GM12892 (cell line): ENCODE measurements around the gene TTC39B.

ENCODE experiments used
- POLR2A ChIP-seq: IDR thresholded peaks from 2 replicates; pipeline ENCODE4 v1.6.1; 2011; ENCODE audit warnings: low read depth, low read length, control low read depth
- POLR2AphosphoS5 ChIP-seq: IDR thresholded peaks from 2 replicates; pipeline ENCODE4 v1.6.1; 2011; ENCODE audit warnings: low read depth, low read length, control low read depth
- TAF1 ChIP-seq: IDR thresholded peaks from 2 replicates; pipeline ENCODE4 v1.6.1; 2011; ENCODE audit warnings: low read depth, mild to moderate bottlenecking, control low read depth, low read length, borderline replicate concordance

DNA sequence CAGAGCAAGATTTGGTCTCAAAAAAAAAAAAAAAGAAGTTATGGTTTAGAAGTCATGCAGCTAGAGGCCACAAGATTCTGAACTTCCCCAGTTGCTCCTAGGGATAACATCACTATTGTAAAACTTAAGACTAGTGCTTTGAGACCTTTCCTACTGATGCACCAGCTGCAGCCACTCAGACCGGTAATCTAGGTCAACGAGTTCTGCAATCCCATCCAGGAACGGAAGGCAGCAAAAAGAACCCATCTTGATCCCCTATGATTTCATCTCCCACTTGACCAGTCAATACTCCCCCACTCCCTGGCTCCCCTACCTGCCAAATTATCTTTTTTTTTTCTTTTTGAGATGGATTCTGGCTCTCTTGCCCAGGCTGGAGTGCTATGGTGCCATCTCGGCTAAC is 46.9 kb upstream of the TTC39B start:
- no peak for TF ChIP-seq POLR2A
- TF ChIP-seq POLR2AphosphoS5, result no peak
- no peak for TF ChIP-seq TAF1
